HG03521 (cell line): ENCODE data around the gene ABCG4.
"Not testable (repeated sequence)": the region's sequence is repeated elsewhere in the genome, so short reads cannot be mapped to it uniquely, and the experiment has no call there.

Experiments
- ATAC-seq: cut with Tn5 transposase; IDR thresholded peaks from one replicate; pipeline ENCODE4 v1.9.1; 2021; ENCODE audit warnings: mild to moderate bottlenecking, moderate library complexity; ENCODE audit not compliant: unreplicated experiment

The ABCG4 gene

GRCh38 chr11:119152604-119153003 is 3.8 kb downstream of the ABCG4 start:
- no peak for ATAC-seq

GRCh38 chr11:119153049-119153818 is 4.4 kb downstream of the ABCG4 start:
- no peak for ATAC-seq

- ATAC-seq, result no peak
Measured at GRCh38 chr11:119154178-119154577, 5.3 kb downstream of the ABCG4 start.

GRCh38 chr11:119155733-119156492 is 7.1 kb downstream of the ABCG4 start:
- no peak for ATAC-seq

DNA sequence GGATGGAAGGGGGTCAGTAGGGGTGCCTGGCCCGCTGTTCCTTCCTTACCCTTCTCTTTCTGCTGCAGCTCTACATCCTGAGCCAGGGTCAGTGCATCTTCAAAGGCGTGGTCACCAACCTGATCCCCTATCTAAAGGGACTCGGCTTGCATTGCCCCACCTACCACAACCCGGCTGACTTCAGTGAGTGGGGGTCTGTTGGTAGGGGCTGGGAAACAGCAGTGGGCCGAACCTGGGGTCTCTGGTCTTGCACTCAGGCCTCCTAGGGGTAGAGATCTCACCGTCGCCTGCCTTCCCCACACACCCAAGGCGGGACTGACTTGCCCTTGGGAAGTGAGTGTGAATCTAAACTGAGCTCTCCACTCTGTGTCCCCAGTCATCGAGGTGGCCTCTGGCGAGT is 7.6 kb downstream of the ABCG4 start:
- no peak for ATAC-seq

DNA sequence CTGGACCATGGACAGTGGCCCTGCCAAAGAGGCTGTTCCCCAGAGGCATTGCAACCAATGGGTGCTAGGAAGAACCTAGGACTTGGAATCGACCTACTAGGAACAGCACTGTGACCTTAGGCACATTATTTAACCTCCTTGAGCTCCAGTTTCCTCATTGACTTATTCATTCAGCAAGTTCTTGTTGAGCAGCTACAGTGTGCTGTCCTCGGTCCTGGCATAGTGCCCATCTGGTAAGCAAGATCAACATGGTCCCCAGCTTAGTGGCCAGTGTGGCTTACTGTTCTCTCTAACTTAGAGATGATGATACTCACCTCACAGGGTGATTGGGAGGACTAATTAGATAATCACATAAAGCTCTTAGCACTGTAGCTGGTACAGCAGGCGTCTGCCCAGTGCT is 8.2 kb downstream of the ABCG4 start:
- ATAC-seq, result no peak

DNA sequence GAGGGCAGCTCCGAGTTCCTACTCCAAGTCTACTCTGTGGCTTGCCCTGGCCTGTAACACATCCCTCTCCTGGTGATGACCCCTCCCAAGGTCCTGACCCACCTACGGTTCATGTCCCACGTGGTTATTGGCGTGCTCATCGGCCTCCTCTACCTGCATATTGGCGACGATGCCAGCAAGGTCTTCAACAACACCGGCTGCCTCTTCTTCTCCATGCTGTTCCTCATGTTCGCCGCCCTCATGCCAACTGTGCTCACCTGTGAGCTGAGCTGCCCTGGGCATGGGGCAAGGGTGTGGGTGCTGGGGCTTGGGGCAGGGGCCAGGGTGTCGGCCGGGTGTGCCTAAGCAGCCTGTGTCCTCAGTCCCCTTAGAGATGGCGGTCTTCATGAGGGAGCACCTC is 9.6 kb downstream of the ABCG4 start:
- no peak for ATAC-seq

GRCh38 chr11:119160151-119160550 is 11.3 kb downstream of the ABCG4 start:
- ATAC-seq, result no peak

DNA sequence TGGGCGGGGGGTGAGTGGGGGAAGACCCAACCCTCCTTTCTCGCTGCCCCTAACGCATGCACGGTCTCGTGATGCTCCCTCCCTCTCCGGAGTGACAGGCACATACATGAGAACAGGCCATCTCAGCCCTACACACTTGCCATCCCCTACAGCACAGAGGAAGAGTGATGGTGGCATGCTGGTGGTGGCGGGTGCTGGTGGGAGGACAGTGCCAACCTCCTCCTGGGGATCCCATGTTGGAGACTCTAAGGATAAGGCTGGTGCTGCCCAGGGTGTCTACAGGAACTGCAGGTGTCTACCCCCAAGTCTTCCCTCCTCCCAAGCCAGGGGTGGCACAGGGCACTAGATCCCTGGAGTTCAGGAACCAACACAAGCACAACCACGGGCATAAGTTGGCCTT is 13.0 kb downstream of the ABCG4 start:
- ATAC-seq, result no peak

- no peak for ATAC-seq
Measured at GRCh38 chr11:119166368-119167076, 17.7 kb downstream of the ABCG4 start.

- not testable (repeated sequence) for ATAC-seq
Measured at GRCh38 chr11:119167077-119167458, 18.2 kb downstream of the ABCG4 start.

- ATAC-seq, result no peak
Measured at GRCh38 chr11:119167933-119168332, 19.1 kb downstream of the ABCG4 start.

- peak; percentile 92 for ATAC-seq
Measured at GRCh38 chr11:119168471-119169281, 19.8 kb downstream of the ABCG4 start, which contains the start of gene NLRX1. TSS of gene NLRX1 (plus strand) at chr11:119168725. CDS start at chr11:119171404, 2,679 bp downstream.

DNA sequence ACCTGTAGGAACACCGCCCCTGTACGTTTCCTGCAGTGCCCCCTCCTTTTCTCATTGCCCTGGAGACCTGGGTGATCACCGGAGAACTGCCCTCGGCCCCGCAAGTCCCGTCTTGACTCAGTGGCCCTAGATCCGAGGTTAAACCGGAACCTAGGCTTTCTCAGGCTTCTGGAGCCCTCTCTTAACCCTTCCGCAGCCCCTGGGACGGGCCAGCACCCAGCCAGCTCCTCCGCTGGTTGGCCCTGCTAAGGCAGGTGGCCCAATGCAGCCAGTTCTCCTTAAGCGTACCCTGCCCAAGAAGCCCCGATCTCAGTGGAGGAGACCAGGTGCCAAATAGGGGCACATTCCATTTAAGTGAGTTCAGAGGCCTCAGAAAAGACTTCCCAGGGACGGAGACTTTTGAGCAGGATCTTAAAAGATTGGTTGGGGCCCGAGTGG is 20.4 kb downstream of the ABCG4 start:
- peak; percentile 9 for ATAC-seq

GRCh38 chr11:119172513-119172912 is 23.7 kb downstream of the ABCG4 start:
- ATAC-seq, result no peak

DNA sequence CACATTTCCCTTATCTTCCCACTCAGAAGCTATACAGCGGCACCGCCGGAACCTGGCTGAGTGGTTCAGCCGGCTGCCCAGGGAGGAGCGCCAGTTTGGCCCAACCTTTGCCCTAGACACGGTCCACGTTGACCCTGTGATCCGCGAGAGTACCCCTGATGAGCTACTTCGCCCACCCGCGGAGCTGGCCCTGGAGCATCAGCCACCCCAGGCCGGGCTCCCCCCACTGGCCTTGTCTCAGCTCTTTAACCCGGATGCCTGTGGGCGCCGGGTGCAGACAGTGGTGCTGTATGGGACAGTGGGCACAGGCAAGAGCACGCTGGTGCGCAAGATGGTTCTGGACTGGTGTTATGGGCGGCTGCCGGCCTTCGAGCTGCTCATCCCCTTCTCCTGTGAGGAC is 24.6 kb downstream of the ABCG4 start:
- ATAC-seq, result no peak

GRCh38 chr11:119175493-119176077 is 26.7 kb downstream of the ABCG4 start:
- ATAC-seq, result no peak

GRCh38 chr11:119178166-119178680 is 29.4 kb downstream of the ABCG4 start:
- no peak for ATAC-seq

- no peak for ATAC-seq
Measured at GRCh38 chr11:119179342-119179741, 30.5 kb downstream of the ABCG4 start.

DNA sequence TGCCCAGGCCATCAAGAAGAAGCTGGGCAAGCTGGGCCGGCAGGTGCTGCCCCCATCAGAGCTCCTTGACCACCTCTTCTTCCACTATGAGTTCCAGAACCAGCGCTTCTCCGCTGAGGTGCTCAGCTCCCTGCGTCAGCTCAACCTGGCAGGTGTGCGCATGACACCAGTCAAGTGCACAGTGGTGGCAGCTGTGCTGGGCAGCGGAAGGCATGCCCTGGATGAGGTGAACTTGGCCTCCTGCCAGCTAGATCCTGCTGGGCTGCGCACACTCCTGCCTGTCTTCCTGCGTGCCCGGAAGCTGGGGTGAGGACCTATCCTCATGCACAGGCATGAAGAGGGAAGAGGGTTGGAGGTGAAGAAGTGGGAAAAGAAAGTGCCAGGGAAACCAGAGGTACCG is 31.1 kb downstream of the ABCG4 start:
- no peak for ATAC-seq
